ENCODE results near the gene ELMO1.

Gene ELMO1

GRCh38 chr7:37110660-37111424 is 337.8 kb downstream of the ELMO1 start:
- DNase-seq: no peak

GRCh38 chr7:37109843-37110242 is 338.8 kb downstream of the ELMO1 start:
- DNase-seq: no peak

- no peak for DNase-seq
These were observed 339.5 kb downstream of the ELMO1 start for GRCh38 chr7:37109016-37109683.

- DNase-seq: no peak
These were observed 340.0 kb downstream of the ELMO1 start for GRCh38 chr7:37108615-37109014.

- no peak for DNase-seq
These were observed 341.5 kb downstream of the ELMO1 start for GRCh38 chr7:37107047-37107750.

GRCh38 chr7:37105762-37106161 is 342.9 kb downstream of the ELMO1 start:
- DNase-seq: no peak

GRCh38 chr7:37104822-37105518 is 343.7 kb downstream of the ELMO1 start:
- DNase-seq: no peak

- no peak for DNase-seq
These were observed 346.0 kb downstream of the ELMO1 start for GRCh38 chr7:37102518-37103137.

- DNase-seq: no peak
These were observed 347.8 kb downstream of the ELMO1 start for GRCh38 chr7:37100735-37101331.

GRCh38 chr7:37098762-37099161 is 349.9 kb downstream of the ELMO1 start:
- DNase-seq: no peak

- no peak for DNase-seq
These were observed 350.7 kb downstream of the ELMO1 start for GRCh38 chr7:37097983-37098382.

- no peak for DNase-seq
These were observed 351.4 kb downstream of the ELMO1 start for GRCh38 chr7:37097276-37097675.

- DNase-seq: no peak
These were observed 352.3 kb downstream of the ELMO1 start for GRCh38 chr7:37096341-37096740.

- no peak for DNase-seq
These were observed 353.5 kb downstream of the ELMO1 start for GRCh38 chr7:37095122-37095521.

GRCh38 chr7:37093257-37093656 is 355.4 kb downstream of the ELMO1 start:
- DNase-seq: no peak

GRCh38 chr7:37092548-37092947 is 356.1 kb downstream of the ELMO1 start:
- no peak for DNase-seq

- DNase-seq: no peak
These were observed 358.7 kb downstream of the ELMO1 start for GRCh38 chr7:37089972-37090371.

GRCh38 chr7:37085600-37085999 is 363.1 kb downstream of the ELMO1 start:
- DNase-seq: no peak

- DNase-seq: no peak
These were observed 364.4 kb downstream of the ELMO1 start for GRCh38 chr7:37084303-37084702.

- peak; percentile 23 for DNase-seq
These were observed 365.2 kb downstream of the ELMO1 start for GRCh38 chr7:37083311-37084096.

GRCh38 chr7:37081436-37081835 is 367.2 kb downstream of the ELMO1 start:
- DNase-seq: no peak

GRCh38 chr7:37079420-37079819 is 369.2 kb downstream of the ELMO1 start:
- no peak for DNase-seq
